HG03159 (cell line): ENCODE measurements around the gene ZNF155.
A peak's percentile ranks its signal among the peaks of the same experiment; 100 is the strongest.

Experiments used
- ATAC-seq: cut with Tn5 transposase; IDR thresholded peaks from one replicate; pipeline ENCODE4 v1.9.1; 2021; ENCODE audit warnings: mild to moderate bottlenecking, moderate library complexity; ENCODE audit not compliant: unreplicated experiment

Gene ZNF155

GRCh38 chr19:44003461-44004009 lies 19.5 kb downstream of the ZNF155 start:
- peak; percentile 35 for ATAC-seq

GRCh38 chr19:44005973-44006372 lies 22.0 kb downstream of the ZNF155 start:
- ATAC-seq, result no peak

DNA sequence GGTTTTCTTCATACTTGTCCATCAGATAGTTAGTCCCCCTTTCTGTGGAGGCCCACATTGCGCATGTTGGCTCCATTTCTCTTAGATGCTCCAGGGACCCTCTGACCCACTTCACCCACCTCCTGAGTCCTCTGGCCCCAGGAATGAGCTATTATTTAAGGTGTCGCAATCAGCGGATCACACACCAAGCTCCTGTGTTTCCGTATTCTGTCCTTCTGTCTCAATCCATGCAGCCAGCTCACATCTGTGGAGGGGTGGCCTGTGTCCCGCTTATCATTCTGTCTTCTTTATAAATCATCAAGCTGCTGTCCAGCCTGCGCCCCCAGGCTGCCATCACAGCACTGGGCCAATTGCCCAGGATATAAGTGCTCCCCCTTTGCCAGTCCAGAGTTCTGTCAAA lies 23.5 kb downstream of the ZNF155 start:
- no peak for ATAC-seq

DNA sequence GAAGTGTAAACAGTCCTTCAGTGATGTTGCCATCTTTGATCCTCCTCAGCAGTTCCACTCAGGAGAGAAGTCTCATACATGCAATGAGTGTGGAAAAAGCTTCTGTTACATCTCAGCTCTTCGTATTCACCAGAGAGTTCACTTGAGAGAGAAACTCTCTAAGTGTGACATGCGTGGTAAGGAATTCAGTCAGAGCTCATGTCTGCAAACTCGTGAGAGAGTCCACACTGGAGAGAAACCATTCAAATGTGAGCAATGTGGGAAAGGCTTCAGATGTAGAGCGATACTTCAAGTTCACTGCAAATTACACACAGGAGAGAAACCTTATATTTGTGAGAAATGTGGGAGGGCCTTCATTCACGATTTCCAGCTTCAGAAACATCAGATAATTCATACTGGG lies 26.5 kb downstream of the ZNF155 start:
- ATAC-seq, result no peak

GRCh38 chr19:44019498-44019897 lies 35.5 kb downstream of the ZNF155 start:
- no peak for ATAC-seq

GRCh38 chr19:44021221-44021620 lies 37.2 kb downstream of the ZNF155 start:
- ATAC-seq, result no peak

- no peak for ATAC-seq
These were observed 40.9 kb downstream of the ZNF155 start for GRCh38 chr19:44024900-44025216.

GRCh38 chr19:44025217-44025936 lies 41.4 kb downstream of the ZNF155 start, which contains the start of gene ZNF222:
Gene ZNF222, plus strand, starts transcription at chr19:44025379. Its CDS starts 58 bp downstream, at chr19:44025437.
- ATAC-seq, result peak; percentile 97

GRCh38 chr19:44026622-44027021 lies 42.6 kb downstream of the ZNF155 start:
- no peak for ATAC-seq

GRCh38 chr19:44032001-44032610 lies 48.1 kb downstream of the ZNF155 start:
- no peak for ATAC-seq

DNA sequence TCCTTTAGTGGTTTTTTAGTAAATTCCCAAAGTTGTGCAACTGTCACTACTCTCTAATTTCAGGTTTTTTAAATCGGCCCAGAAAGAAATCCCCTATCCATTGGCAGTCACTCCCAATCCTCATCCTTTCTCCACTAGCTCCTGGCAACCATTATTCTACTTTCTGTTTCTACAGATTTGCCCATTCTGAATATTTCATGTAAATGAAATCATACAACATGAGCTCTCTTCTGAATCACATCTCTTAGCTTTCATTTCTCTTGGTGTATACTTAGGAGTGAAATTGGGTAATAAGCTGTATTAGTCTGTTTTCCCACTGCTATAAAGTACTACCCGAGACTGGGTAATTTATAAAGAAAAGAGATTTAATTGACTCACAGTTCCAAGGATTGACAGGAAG lies 58.2 kb downstream of the ZNF155 start:
- no peak for ATAC-seq
